ENCODE data around the gene NLRP3.
"Not testable (repeated sequence)": the region's sequence is repeated elsewhere in the genome, so short reads cannot be mapped to it uniquely, and the experiment has no call there.

DNA sequence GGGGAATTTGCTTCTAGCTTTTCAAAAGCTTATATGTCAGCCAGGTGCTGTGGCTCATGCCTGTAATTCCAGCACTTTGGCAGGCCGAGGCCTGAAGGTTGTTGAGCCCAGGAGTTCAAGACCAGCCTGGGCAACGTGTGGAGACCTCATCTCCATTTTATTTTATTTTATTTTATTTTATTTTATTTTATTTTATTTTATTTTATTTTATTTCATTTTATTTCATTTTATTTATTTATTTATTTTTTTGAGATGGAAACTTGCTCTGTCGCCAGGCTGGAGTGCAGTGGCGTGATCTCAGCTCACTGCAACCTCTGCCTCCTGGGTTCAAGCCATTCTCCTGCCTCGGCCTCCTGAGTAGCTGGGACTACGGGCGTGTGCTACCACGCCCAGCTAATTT, 20.9 kb upstream of the NLRP3 start:
- TF ChIP-seq, protein P1, sequence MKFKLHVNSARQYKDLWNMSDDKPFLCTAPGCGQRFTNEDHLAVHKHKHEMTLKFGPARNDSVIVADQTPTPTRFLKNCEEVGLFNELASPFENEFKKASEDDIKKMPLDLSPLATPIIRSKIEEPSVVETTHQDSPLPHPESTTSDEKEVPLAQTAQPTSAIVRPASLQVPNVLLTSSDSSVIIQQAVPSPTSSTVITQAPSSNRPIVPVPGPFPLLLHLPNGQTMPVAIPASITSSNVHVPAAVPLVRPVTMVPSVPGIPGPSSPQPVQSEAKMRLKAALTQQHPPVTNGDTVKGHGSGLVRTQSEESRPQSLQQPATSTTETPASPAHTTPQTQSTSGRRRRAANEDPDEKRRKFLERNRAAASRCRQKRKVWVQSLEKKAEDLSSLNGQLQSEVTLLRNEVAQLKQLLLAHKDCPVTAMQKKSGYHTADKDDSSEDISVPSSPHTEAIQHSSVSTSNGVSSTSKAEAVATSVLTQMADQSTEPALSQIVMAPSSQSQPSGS (CRISPR knock-in tag; IDR thresholded peaks at IDR 0.05) = not testable (repeated sequence)
- TF ChIP-seq BRF1 (IDR thresholded peaks at IDR 0.05; ENCODE audit: borderline replicate concordance, extremely low read depth, insufficient read length) = not testable (repeated sequence)

Data from K562 (cell line).